ENCODE data around the gene ADGRA3.

The ADGRA3 gene, protein sequence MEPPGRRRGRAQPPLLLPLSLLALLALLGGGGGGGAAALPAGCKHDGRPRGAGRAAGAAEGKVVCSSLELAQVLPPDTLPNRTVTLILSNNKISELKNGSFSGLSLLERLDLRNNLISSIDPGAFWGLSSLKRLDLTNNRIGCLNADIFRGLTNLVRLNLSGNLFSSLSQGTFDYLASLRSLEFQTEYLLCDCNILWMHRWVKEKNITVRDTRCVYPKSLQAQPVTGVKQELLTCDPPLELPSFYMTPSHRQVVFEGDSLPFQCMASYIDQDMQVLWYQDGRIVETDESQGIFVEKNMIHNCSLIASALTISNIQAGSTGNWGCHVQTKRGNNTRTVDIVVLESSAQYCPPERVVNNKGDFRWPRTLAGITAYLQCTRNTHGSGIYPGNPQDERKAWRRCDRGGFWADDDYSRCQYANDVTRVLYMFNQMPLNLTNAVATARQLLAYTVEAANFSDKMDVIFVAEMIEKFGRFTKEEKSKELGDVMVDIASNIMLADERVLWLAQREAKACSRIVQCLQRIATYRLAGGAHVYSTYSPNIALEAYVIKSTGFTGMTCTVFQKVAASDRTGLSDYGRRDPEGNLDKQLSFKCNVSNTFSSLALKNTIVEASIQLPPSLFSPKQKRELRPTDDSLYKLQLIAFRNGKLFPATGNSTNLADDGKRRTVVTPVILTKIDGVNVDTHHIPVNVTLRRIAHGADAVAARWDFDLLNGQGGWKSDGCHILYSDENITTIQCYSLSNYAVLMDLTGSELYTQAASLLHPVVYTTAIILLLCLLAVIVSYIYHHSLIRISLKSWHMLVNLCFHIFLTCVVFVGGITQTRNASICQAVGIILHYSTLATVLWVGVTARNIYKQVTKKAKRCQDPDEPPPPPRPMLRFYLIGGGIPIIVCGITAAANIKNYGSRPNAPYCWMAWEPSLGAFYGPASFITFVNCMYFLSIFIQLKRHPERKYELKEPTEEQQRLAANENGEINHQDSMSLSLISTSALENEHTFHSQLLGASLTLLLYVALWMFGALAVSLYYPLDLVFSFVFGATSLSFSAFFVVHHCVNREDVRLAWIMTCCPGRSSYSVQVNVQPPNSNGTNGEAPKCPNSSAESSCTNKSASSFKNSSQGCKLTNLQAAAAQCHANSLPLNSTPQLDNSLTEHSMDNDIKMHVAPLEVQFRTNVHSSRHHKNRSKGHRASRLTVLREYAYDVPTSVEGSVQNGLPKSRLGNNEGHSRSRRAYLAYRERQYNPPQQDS (N-terminal part only)
- total RNA-seq, result 0 to 0.14 reads per million in 2 donors

- no peak for DNase-seq
These were observed at the start of gene ADGRA3 for GRCh38 chr4:22515888-22516541. ADGRA3 (minus strand) TSS chr4:22516066; CDS start chr4:22515784, 282 bp downstream.

DNA sequence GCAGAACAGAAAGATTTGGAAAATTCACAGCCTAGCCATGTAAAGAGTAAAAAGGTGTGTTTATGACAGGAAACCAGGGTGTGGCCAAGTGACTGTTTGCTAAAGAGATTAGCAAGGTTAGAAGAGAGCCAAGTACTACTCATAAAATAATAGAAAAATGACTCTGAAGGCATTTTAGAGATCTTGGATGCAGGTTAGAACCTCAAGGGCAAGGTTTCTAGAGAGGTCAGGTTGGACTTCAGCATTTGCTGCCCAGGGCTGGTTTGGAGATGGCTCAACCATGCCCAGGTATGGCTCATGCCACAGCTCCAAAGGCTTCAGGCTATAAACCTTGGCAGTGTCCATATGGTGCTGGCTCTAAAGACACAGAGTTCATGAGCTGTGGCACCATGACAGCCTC lies 40.6 kb upstream of the ADGRA3 start:
- no peak for DNase-seq

GRCh38 chr4:22554670-22555069 lies 38.8 kb upstream of the ADGRA3 start:
- DNase-seq, result no peak

- DNase-seq, result no peak
These were observed 37.7 kb upstream of the ADGRA3 start for GRCh38 chr4:22553560-22553959.

GRCh38 chr4:22552812-22553211 lies 36.9 kb upstream of the ADGRA3 start:
- no peak for DNase-seq

- DNase-seq, result no peak
These were observed 35.7 kb upstream of the ADGRA3 start for GRCh38 chr4:22551550-22551949.

DNA sequence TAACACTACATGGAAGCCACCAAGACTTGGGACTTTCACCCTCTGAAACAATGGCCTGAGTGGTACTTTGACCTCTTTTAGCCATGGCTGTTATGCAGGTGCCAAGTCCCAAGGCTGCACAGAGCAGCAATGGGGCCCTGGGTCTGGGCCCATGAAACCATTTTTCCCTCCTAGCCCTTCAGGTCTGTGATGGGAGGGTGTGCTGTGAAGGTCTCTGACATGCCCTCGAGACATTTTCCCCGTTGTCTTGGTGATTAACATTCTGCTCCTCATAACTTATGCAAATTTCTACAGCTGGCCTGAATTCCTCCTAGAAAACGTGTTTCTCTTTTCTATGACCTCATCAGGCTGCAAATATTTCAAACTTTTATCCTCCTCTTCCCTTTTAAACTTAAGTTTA lies 30.4 kb upstream of the ADGRA3 start:
- DNase-seq, result no peak

- DNase-seq, result no peak
These were observed 23.4 kb upstream of the ADGRA3 start for GRCh38 chr4:22539251-22539650.

DNA sequence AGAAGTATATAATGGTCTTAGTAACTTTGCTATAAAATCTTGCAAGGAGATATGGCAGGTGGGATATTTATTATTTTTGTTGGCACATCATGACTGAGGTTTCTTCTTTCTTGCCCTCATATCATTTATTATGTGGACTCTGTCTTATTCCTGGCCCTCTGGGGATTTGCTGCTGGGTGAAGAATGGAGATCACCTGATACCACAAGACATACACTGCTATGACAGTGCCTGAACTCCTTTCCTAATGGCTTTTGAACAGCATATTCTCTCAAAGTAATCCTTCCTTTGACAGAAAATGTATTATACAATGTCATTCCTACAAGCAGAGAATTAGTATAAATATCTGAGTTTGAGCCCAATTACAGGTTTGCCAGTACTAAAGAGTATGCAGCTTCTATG lies 22.0 kb upstream of the ADGRA3 start:
- no peak for DNase-seq

DNA sequence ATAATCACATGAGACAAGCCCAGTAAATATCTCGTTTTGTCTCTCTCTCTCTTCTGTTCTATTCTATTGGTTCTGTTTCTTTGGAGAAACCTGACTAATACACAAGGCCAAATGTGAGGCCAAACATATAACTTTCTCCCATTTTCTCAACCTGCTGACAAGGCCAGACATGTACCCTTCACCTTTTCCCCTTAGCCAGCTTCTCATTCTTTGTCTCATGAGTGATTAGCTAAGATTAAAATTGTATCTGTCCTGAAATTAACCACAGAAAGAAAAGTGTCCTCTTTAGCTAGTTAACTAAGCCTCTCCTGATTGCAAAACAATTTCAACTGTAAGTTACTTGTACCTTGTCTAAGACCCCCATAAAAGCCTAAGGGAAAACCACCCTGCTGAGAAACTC lies 18.5 kb upstream of the ADGRA3 start:
- DNase-seq, result no peak

DNA sequence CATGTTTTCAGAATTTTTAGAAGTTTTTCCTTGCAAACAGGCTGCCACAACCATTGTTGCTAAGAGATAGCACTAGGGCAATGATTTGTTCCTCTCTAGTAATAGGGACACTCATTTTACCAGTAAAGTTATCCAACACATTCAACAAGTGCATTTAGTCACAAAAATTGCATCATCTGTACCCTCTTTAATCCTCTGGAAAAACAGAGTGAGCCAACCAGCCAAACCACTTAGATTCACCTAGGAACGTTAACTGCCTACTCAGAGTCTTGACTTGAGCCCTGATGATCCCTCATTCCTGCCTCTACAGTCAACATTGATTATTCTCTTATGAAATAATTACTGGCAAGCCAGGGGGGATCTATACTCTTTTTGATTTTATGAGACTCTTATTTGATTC lies 17.0 kb upstream of the ADGRA3 start:
- no peak for DNase-seq

GRCh38 chr4:22532117-22532516 lies 16.3 kb upstream of the ADGRA3 start:
- no peak for DNase-seq

GRCh38 chr4:22531311-22532019 lies 15.6 kb upstream of the ADGRA3 start:
- no peak for DNase-seq

DNA sequence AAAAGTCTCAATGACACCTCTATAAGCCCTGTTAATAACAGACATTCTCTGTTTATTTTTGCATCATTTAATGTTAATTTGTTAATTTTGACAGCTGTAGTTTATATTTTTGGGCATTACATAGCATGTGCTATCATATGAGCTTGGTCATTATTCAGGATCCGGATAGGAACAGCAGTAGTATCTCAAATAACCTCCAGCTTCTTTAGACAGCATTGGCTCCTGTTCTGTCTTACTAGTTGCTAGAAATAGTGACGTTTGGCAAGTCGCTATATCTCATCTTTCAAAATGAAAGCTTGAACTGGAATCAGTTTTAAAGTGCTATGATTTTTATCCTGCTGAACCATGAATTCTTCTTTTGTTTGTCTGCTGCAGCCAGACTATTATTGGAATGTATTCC lies 9.0 kb upstream of the ADGRA3 start:
- DNase-seq, result no peak

DNA sequence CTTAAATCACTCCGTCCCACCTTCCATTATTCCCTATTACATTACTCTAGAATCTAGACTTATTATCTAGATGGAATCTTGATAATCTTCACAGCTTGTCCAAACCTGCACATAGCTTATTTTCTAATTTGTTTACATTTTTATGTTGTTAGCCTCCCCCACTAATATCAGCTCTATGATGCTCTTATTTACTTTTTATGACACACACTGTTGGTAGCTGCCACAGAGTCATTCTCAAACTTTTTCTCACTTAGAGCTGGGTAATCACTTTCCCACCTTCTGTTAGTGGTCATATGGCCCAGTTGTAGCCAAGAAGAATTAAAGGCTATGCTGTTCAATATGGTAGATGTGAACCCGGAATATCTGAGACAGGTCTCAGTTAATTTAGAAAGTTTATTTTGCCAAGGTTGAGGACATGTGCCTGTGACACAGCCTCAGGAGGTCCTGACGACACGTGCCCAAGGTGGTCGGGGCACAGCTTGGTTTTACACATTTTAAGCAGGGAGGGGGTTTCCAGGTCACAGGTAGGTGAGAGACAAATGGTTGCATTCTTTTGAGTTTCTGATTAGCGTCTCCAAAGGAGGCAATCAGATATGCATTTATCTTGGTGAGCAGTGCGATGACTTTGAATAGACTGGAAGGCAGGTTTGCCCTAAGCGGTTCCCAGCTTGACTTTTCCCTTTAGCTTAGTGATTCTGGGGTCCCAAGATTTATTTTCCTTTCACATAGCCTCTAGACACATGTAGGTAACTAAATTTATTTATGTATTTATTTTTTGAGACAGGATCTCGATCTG lies 7.0 kb upstream of the ADGRA3 start:
- DNase-seq, result no peak

- no peak for DNase-seq
These were observed 6.3 kb upstream of the ADGRA3 start for GRCh38 chr4:22522206-22522605.

GRCh38 chr4:22521240-22521639 lies 5.4 kb upstream of the ADGRA3 start:
- DNase-seq, result no peak

- no peak for DNase-seq
These were observed 550 bp downstream of the ADGRA3 start for GRCh38 chr4:22515145-22515887.

DNA sequence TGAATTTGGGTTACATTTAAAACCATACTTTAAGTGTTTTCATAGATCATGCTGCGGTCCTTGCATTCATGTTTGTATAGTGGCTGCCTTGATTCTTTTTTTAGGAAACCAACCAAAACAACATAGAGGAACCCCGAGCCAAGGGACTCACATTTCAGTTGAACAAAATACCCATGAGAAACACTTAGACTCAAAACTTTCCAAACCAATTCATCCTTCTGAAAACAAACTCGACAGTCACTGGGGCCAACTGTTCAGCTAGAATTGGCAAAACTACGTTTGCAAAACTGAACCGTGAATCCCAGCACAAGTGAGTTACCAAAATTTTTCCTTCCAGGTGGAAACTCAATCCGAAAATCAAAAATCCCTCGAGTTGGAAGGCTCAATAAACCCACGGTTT lies 1.4 kb downstream of the ADGRA3 start:
- DNase-seq, result no peak

DNA sequence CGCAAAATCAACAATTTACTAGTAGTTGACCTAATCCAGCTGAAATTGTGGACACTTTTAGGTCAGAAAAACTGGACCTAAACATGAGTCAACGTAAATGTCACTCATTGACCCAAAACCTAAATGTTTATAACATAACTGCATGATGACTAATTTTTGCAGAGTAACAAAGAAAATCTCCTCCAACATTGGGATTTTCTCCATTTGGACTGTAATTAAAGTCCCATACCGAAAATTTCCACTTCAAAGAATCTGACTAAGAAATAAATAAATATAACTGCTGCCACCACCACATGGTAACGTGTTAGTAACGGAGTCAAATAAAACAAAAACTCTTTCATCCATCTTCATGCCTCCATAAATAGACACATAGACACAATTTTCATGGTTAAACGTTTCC lies 1.9 kb downstream of the ADGRA3 start:
- no peak for DNase-seq

All from T-helper 9 cell (primary cell).